ENCODE data around the gene SMIM8.

DNA sequence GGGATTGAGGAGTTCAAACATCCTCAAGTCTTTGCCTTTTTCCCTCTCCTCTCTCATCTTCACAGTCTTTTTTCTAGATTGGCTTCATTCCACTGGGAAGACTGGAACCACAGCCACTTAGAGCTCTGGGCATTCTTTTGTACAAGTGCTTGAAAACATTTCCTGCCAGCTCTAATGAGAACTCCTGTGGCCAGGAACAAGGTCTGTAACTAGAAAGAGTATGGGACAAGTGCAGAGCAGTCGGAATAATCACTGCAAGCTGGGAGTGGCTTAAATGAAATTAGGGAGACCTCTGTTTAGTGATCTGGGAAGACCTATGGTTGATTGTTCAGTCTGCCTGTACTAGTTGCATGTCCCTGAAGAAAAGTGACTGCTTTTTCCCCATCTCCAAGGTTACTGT, 41.0 kb upstream of the SMIM8 start:
- TF ChIP-seq, protein P1, sequence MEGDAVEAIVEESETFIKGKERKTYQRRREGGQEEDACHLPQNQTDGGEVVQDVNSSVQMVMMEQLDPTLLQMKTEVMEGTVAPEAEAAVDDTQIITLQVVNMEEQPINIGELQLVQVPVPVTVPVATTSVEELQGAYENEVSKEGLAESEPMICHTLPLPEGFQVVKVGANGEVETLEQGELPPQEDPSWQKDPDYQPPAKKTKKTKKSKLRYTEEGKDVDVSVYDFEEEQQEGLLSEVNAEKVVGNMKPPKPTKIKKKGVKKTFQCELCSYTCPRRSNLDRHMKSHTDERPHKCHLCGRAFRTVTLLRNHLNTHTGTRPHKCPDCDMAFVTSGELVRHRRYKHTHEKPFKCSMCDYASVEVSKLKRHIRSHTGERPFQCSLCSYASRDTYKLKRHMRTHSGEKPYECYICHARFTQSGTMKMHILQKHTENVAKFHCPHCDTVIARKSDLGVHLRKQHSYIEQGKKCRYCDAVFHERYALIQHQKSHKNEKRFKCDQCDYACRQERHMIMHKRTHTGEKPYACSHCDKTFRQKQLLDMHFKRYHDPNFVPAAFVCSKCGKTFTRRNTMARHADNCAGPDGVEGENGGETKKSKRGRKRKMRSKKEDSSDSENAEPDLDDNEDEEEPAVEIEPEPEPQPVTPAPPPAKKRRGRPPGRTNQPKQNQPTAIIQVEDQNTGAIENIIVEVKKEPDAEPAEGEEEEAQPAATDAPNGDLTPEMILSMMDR (IDR thresholded peaks at IDR 0.05; ENCODE audit: insufficient read depth, low read length) = no peak
- TF ChIP-seq POLR2AphosphoS5 (IDR thresholded peaks at IDR 0.05; ENCODE audit: low read depth) (no peak), GABPA (IDR thresholded peaks at IDR 0.05; ENCODE audit: low read depth) (no peak)
- TF ChIP-seq, protein P2, sequence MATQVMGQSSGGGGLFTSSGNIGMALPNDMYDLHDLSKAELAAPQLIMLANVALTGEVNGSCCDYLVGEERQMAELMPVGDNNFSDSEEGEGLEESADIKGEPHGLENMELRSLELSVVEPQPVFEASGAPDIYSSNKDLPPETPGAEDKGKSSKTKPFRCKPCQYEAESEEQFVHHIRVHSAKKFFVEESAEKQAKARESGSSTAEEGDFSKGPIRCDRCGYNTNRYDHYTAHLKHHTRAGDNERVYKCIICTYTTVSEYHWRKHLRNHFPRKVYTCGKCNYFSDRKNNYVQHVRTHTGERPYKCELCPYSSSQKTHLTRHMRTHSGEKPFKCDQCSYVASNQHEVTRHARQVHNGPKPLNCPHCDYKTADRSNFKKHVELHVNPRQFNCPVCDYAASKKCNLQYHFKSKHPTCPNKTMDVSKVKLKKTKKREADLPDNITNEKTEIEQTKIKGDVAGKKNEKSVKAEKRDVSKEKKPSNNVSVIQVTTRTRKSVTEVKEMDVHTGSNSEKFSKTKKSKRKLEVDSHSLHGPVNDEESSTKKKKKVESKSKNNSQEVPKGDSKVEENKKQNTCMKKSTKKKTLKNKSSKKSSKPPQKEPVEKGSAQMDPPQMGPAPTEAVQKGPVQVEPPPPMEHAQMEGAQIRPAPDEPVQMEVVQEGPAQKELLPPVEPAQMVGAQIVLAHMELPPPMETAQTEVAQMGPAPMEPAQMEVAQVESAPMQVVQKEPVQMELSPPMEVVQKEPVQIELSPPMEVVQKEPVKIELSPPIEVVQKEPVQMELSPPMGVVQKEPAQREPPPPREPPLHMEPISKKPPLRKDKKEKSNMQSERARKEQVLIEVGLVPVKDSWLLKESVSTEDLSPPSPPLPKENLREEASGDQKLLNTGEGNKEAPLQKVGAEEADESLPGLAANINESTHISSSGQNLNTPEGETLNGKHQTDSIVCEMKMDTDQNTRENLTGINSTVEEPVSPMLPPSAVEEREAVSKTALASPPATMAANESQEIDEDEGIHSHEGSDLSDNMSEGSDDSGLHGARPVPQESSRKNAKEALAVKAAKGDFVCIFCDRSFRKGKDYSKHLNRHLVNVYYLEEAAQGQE (IDR thresholded peaks at IDR 0.05; ENCODE audit: insufficient replicate concordance, low read depth) = no peak
